GM13977 (cell line): ENCODE measurements around the gene DCC.

Experiments
- DNase-seq: peaks from one replicate; pipeline ENCODE4 v3.0.0; 2012; ENCODE audit warnings: low spot score
- CTCF ChIP-seq: IDR thresholded peaks from 2 replicates; pipeline ENCODE4 v1.5.1; 2012; ENCODE audit warnings: mild to moderate bottlenecking, control low read depth; ENCODE audit not compliant: insufficient read depth; ENCODE audit errors: extremely low read depth, missing control alignments
- in situ Hi-C: fragments of 300-500 bp; cut with MboI; formaldehyde crosslinking; loops from one replicate; pipeline ENCODE4 v1.12.0; 2022; ENCODE audit warnings: low sequenced_read_pairs, low pct_unique_long_range_greater_than_20kb, mixed read lengths, inconsistent platforms; ENCODE audit not compliant: unreplicated experiment

DCC gene

GRCh38 chr18:52341103-52341432, 1.1 kb downstream of the DCC start:
- no peak for TF ChIP-seq CTCF

GRCh38 chr18:52341608-52342381, 1.8 kb downstream of the DCC start:
- in situ Hi-C loops: no loop called here
- no peak for DNase-seq
- no peak for TF ChIP-seq CTCF

More at GRCh38 chr18:52341103-52341432, 1.1 kb downstream of the DCC start:
- no peak for DNase-seq
- in situ Hi-C loops: no loop called here

GRCh38 chr18:52342456-52342855, 2.5 kb downstream of the DCC start:
- DNase-seq: no peak
- no peak for TF ChIP-seq CTCF
- in situ Hi-C loops: no loop called here

DNA sequence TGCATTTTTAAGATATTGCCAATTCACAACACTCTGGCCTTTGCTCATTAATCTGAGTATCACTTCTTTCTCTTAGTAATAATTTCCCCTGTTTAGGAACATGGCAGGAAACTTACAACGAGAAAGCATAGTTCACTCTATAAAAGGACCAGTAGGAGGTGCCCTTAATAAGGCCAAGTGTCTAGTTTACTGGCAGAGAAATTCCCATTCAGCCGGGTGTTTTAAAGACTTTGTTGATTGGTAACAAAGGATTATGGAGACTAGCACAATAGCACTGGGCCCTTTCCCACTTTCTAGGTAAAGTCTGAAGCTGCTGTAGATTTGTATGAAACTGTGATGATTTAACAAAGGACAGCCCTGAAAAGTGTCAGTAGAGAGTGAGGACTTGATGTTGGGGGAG, 3.1 kb downstream of the DCC start:
- in situ Hi-C loops: no loop called here
- TF ChIP-seq CTCF: no peak
- DNase-seq: peak; percentile 29

DNA sequence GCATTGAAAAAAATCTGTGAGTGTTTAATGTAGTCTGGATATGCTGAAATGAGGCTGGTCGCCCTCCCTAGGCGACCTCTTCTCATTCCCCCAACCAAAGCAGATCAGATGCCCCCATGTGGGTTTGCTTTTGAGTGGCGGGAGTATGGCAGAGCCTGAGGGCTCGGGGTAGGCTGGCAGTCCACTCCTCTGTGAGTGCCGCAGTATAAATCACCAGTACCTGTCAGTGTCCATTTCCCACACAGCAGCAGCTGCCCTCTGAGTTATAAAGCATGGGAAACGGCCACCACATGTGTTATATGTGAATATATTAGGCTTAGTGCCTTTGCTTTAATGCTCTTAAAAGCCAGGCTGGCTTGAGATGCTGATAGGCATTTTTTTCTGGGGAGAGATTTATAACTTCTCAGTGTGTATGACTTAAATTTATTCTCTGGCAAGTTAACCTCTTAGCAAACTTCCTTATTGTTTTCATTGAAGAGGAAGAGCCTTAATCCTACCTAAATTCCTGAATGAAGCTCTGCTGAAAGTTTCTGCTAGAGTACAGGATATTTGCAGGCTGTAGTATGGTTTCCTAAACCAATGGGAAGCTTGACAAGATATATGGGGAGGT, 3.8 kb downstream of the DCC start:
- TF ChIP-seq CTCF: no peak
- no peak for DNase-seq
- in situ Hi-C loops: no loop called here

DNA sequence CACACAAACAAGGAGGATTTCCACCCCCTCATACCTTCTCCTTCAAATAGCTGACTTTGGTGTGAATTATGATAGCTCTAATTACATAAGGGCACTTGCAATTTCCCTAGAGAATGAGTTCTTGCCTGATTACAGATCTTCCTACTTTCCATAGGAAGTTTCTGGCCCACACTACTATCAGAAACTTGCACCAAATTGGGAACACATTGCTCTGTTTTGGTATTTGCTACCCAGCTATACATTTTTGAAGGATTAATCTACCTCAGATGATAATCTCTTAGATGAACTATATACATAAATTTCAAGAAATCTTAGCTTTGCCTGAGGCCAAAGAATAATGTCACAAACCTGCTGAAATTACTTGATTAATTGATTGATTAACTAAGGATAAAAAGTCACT, 4.9 kb downstream of the DCC start:
- in situ Hi-C loops: no loop called here
- TF ChIP-seq CTCF: no peak
- DNase-seq: no peak
